Heart left ventricle (tissue), 13 donors: ENCODE measurements around the gene TPRN.

Experiments
- CTCF ChIP-seq, 12 donors: fragments of 200-600 bp; sonication (generic) in 4 of 12; IDR thresholded peaks; one replicate each; pipeline versions ENCODE4 v1.5.0 to v1.8.0; 2018 to 2022; ENCODE audit warnings: antibody characterized with exemption in 12 of 12, mild to moderate bottlenecking in 5 of 12
- POLR2A ChIP-seq, 2 donors: fragments of 450-650 bp; IDR thresholded peaks; one replicate each; pipeline ENCODE4 v1.6.1; 2017; ENCODE audit warnings: antibody characterized with exemption in 2 of 2, mild to moderate bottlenecking in 2 of 2, moderate library complexity in 2 of 2
- donor health status: ischemic (EF 13 %, LVEDD 7.1; RV severe dilation, severe dysfunction).
- donor health status: DM: no; HTN: yes; CAD: no.
- donor health status: DM: no; HTN: no; CAD: no.
- donor health status: ischemic (EF 25% LVEDD 6.9; RV normal size, moderate dysfunction).
- donor health status: ischemic (EF 25% LVEDD 5.7; RV mildly dilated, moderate dysfunction).
- donor health status: ischemic (EF 35%, LVEDD 5.7; RV mildly dilated, moderate dysfunction).
- donor health status: nonischemic (EF 11% LVEDD 7.7; RV severe dilation, severe dysfunction).
- donor health status: DM: yes; HTN: yes; CAD: no.
- donor health status: PGD.
- donor health status: ischemic (EF 29% LVEDD 5.4; RV normal size, mild dysfunction).
- donor health status: nonischemic (EF 23%, LVEDD 6.1; RV moderate dilation, normal function).

GRCh38 chr9:137190315-137190856, 10.2 kb downstream of the TPRN start:
- TF ChIP-seq POLR2A (IDR thresholded peaks at IDR 0.05) (no peak), CTCF (IDR thresholded peaks at IDR 0.05) (no peak)
